Globus pallidus (tissue), 1 donor: ENCODE data around the gene SMYD5.

Experiments used
- DNase-seq: peaks from one replicate; pipeline ENCODE4 v3.0.0-alpha.2; 2015; ENCODE audit warnings: low spot score

The SMYD5 gene

GRCh38 chr2:73239776-73240175 lies 25.7 kb downstream of the SMYD5 start:
- DNase-seq, result no peak

- no peak for DNase-seq
Measured at GRCh38 chr2:73243884-73244570, 30.0 kb downstream of the SMYD5 start.

GRCh38 chr2:73244580-73244979 lies 30.5 kb downstream of the SMYD5 start:
- DNase-seq, result no peak

GRCh38 chr2:73246850-73247249 lies 32.8 kb downstream of the SMYD5 start:
- DNase-seq, result no peak

- DNase-seq, result no peak
Measured at GRCh38 chr2:73249636-73250035, 35.6 kb downstream of the SMYD5 start.

DNA sequence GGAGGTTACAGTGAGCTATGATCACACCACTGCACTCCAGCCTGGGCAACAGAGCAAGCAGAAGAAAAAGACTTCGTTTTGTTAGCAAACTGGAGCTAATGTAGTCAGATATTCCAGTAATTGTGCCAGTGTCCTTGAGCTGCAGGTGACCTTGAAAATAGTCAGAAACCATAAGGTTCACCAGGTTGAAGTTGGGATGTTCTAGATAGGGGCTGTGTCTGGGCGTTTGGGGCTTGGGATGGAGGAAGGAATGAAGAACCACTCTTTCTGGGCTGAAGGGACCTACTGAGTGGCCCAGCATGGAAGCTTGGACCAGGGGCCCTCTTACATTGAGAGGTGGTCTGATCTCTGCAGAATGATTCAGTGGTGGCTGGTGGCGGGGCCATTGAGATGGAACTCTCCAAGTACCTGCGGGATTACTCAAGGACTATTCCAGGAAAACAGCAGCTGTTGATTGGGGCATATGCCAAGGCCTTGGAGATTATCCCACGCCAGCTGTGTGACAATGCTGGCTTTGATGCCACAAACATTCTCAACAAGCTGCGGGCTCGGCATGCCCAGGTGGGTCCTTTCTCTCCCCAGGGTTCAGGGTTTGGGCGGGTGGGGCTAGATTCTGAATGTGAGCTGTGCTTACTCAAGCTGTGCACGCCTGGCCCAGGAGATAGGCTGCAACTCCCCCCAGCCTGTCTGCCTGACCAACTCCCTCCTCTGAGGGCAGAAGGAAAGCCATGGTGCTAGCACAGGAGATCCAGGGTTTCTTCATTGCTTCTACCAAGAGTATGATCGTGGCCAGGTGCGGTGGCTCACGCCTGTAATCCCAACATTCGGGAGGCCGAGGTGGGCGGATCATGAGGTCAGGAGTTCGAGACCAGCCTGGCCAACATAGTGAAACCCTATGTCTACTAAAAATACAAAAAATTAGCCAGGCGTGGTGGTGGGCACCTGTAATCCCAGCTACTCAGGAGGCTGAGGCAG lies 37.1 kb downstream of the SMYD5 start:
- DNase-seq, result peak; percentile 17

GRCh38 chr2:73252238-73253027 lies 38.4 kb downstream of the SMYD5 start:
- no peak for DNase-seq

DNA sequence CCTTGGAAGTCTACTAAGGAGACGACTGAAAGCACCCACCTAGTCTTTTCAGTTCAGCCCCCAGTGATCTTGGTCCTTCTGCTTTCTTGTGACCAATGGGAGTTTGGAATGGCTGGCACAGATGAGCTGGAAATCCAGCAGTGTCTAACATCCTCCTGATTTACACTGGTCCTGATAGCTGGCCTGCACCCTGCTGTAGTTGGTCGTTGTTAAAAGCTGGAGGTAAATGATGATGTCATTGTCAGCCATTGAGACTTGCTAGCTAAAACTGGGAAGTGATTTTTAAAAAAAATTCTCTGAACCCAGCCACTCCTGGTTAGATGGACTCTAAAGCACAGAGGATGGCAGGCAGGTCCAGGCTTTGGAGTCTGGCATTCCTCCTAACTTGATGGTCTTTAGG lies 39.4 kb downstream of the SMYD5 start:
- DNase-seq, result no peak

DNA sequence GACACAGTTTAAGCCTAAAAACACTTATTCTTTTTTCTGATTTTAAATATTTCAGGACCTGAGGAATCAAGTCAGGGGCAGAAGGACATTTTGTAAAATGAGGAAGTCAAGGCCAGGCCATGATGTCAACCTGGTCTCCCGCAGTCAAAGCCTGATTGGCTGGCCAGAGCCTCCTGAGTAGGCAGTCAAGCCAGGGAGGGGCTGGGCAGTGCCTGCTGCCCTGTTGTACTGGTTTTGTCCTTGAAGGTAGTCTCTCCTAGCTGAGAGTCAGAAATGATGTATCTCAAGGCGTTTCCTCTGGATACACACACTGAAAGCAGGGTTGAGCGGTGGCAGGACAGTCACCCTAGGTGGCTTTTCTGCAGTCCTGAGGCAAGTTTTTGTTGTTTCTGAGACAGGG lies 39.9 kb downstream of the SMYD5 start:
- no peak for DNase-seq

GRCh38 chr2:73254343-73255006 lies 40.4 kb downstream of the SMYD5 start:
- DNase-seq, result no peak

- no peak for DNase-seq
Measured at GRCh38 chr2:73255007-73255644, 41.1 kb downstream of the SMYD5 start.

DNA sequence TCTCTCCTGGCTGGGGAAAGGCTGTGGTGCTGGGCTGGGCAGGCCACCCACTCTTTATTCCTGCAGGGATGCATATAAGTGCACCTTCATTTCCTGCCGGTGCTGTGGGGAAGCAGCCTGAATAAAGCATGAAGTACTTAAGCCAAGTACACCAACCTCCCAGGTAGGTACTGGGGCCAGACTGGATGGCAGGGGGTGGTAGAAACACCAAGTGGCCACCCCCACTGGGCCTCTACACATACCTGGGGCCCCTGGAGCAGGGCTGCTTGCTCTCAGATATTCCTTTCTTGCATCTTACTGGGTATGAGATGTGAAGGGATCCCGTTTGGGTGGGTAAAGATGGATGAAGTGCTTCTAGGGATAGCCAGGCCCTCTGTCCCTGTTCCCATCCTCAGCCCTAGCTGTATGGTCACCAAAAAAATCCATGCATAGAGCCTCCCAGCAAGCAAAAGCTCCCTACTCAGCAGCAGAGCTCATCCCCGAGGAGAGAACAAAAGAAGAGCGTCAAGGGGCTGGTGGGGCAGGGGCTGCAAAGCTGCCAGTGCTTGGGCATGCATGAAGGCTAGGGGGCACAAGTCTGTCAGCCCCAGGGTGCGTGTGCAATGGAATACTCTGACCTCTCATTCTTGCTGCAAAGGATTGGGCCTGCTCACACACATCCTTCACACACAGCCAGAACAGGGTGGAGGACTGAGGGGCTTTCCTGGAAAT lies 42.0 kb downstream of the SMYD5 start:
- DNase-seq, result no peak

GRCh38 chr2:73256618-73256922 lies 42.5 kb downstream of the SMYD5 start:
- no peak for DNase-seq

DNA sequence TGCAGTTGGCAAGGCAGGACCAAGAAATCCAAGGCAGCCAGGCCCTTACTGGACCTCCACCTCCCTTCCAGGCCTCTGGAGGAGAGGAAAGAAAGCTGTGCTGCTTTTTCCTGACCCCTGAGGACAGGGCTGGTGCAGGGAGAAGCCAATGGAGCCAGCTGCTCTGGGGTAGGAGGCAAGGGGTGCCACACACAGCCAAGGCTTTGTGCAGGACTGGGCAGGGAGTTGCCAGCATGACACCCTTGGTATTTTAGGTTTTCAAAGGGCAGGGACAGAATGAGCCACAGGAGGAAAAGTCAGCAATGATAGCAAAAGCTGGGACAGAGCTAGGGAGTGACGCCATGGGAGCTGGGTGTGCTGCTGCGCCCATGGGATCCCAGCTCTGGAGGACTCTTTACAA lies 43.0 kb downstream of the SMYD5 start:
- DNase-seq, result no peak

DNA sequence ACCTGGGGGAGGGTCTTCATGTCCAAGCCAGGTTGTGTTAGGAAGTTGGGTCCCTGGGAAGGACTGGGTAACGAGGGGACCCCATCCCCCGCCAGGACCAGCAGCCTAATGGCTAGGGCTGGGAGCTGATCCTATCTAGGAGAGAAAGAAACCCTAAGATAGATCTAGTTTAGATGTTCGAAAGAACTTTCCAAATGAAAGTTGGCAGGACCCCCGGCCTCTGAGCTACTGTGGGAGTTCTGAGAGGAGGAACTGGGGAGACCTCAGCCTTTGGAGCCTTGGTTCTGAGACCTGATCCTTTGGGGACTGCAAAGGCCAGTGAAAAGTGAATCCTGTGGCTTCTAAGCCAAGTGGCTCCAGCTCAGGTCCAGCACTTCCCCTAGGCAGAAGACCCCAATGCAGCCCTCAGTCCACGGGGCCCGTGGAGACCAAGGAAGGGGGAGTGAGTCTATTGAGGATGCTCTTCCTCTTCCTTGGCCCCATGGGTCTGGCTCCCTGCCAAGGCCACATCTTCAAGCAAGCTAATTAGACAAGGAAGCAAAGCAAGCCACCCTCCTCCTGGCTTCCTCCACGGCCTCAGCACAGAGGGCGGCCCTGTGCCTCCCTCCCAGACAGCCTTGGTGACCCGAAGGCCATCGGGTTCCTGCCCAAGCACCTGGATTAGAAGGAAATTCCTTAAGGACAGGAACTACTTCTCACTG lies 43.5 kb downstream of the SMYD5 start:
- no peak for DNase-seq

GRCh38 chr2:73258186-73258912 lies 44.3 kb downstream of the SMYD5 start:
- no peak for DNase-seq

- no peak for DNase-seq
Measured at GRCh38 chr2:73258913-73259215, 44.8 kb downstream of the SMYD5 start.

DNA sequence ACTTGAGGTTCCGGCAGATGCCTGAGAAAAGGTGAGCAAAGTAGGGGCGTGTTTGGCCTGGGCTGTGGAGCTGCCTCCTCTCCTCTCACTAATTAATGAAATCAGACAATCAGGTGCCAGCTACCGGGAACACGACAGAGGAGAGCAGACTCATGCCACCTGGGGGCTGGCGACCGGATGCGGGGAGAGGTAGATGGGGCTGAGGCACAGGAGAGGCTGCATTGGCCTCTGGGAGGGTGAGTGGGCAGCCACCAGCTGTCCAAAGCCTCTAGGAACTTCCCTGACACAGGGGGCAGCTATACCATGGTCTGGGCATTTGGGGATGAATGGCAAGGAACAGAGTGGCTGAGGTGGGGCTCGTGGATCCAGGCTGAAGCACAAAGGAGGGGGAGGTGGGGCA lies 45.2 kb downstream of the SMYD5 start:
- DNase-seq, result no peak

DNA sequence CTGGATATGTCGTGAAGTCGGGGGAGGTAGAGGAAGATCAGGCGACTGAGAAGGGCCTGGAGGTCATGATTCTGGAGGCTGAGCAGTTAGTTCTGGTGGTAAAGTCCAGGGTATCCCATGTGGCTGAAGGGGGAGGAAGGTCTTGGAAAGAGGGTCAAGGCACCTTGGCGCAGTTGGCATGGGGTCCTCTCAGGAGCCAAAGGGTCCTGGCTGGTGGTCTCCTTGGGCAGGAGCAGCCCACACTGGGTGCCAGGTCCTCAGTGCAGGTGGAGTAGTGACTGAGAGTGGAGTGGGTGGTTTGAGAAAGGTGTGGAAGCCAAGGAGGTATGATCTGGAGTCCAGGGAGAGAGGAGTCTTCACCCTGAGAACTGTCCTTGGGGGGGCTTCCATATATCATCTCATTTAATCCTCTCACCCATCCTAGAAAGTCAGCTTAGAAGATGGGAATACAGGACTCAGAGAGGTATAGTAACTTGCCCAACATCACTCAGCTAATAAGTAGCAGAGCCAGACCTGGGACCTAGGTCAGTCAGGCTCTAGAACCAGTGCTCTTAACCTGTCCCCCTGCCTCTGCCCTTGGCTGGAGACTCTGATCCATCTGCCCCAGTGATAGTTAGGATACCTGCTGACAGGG lies 45.8 kb downstream of the SMYD5 start:
- no peak for DNase-seq
